NCI-H2081 treated with DMSO at 0.1 percent for 48 hours (cell line): ENCODE results near the gene FBXL15.

Experiments used
- DNase-seq: peaks from one replicate; lab custom pipeline; 2025; lab: John Stamatoyannopoulos, UW

FBXL15 gene

GRCh38 chr10:102420714-102421506, at the start of gene FBXL15:
Gene FBXL15, plus strand, starts transcription at chr10:102420836. Its CDS starts 294 bp downstream, at chr10:102421130.
- peak; percentile 77 for DNase-seq

GRCh38 chr10:102371295-102371694, 49.3 kb upstream of the FBXL15 start:
- no peak for DNase-seq

- DNase-seq: no peak
These were observed 45.4 kb upstream of the FBXL15 start for GRCh38 chr10:102375250-102375649.

- no peak for DNase-seq
These were observed 44.8 kb upstream of the FBXL15 start for GRCh38 chr10:102375867-102376266.

- DNase-seq: no peak
These were observed 43.7 kb upstream of the FBXL15 start for GRCh38 chr10:102376901-102377300.

GRCh38 chr10:102379383-102379782, 41.3 kb upstream of the FBXL15 start:
- no peak for DNase-seq

GRCh38 chr10:102381983-102382382, 38.7 kb upstream of the FBXL15 start:
- no peak for DNase-seq

GRCh38 chr10:102382871-102383270, 37.8 kb upstream of the FBXL15 start:
- DNase-seq: no peak

- no peak for DNase-seq
These were observed 36.6 kb upstream of the FBXL15 start for GRCh38 chr10:102384053-102384452.

GRCh38 chr10:102384606-102385429, 35.8 kb upstream of the FBXL15 start:
- no peak for DNase-seq

GRCh38 chr10:102389894-102390293, 30.7 kb upstream of the FBXL15 start:
- DNase-seq: no peak

GRCh38 chr10:102392306-102392705, 28.3 kb upstream of the FBXL15 start:
- no peak for DNase-seq

- DNase-seq: no peak
These were observed 27.1 kb upstream of the FBXL15 start for GRCh38 chr10:102393411-102394078.

GRCh38 chr10:102394079-102394800, 26.4 kb upstream of the FBXL15 start:
- DNase-seq: no peak

GRCh38 chr10:102394801-102395399, 25.7 kb upstream of the FBXL15 start:
- DNase-seq: no peak

- no peak for DNase-seq
These were observed 25.0 kb upstream of the FBXL15 start, which contains the start of gene NFKB2 for GRCh38 chr10:102395400-102396316. Gene NFKB2, plus strand, starts transcription at chr10:102395705. Its CDS starts 255 bp downstream, at chr10:102395960.

GRCh38 chr10:102396317-102396650, 24.4 kb upstream of the FBXL15 start:
- DNase-seq: no peak

GRCh38 chr10:102396730-102397151, 23.9 kb upstream of the FBXL15 start:
- no peak for DNase-seq

- no peak for DNase-seq
These were observed 23.1 kb upstream of the FBXL15 start for GRCh38 chr10:102397222-102398171.
